A549 (cell line): ENCODE measurements around the gene SMARCA4. TPM values are rescaled to one million over a fixed set of nuclear protein-coding genes. Genes with fewer than 3 reads are reported as not detected.

Experiments used
- ATAC-seq, 2 experiments: fragments of 200-7000 bp in 1 of 2; fragments of >200 bp in 1 of 2; cut with Nextera tagmentation in 1 of 2; cut with Tn5 transposase in 1 of 2; 3 replicates each; pipeline versions ENCODE4 v1.8.0 to v1.9.1; 2018 to 2020; ENCODE audit warnings: mild to moderate bottlenecking in 1 of 2, moderate library complexity in 1 of 2
- CTCF ChIA-PET: fragments of 300-600 bp; sonication (Branson Sonifier 250); formaldehyde crosslinking; extraction: SDS; loops from one replicate; lab custom pipeline; 2021; ENCODE audit warnings: antibody characterized with exemption, inconsistent platforms; lab: Yijun Ruan, JAX
- POLR2A ChIA-PET: fragments of 350-600 bp; formaldehyde crosslinking; extraction: SDS; loops from one replicate; lab custom pipeline; 2021; ENCODE audit warnings: antibody characterized with exemption, inconsistent platforms; lab: Yijun Ruan, JAX
- DNase-seq, 2 experiments: peaks; one replicate each; pipeline versions ENCODE4 v3.0.0 to v3.0.0-alpha.2; 2011 to 2016; ENCODE audit warnings: low read depth in 1 of 2, low spot score in 1 of 2
- FAIRE-seq: peaks from 2 replicates; lab custom pipeline; 2011; peaks lifted over from hg19 to GRCh38; lab: Jason Lieb, UNC
- H3K27ac ChIP-seq, 2 experiments: fragments of >200 bp; sonication (Bioruptor Twin); formaldehyde crosslinking; 3 replicates each; pipeline ENCODE4 v1.5.1; 2016 to 2017
- H3K4me1 ChIP-seq: fragments of >200 bp; sonication (Bioruptor Twin); formaldehyde crosslinking; 3 replicates; pipeline ENCODE4 v1.6.1; 2016
- H3K4me2 ChIP-seq: fragments of >200 bp; sonication (Bioruptor Twin); formaldehyde crosslinking; 3 replicates; pipeline ENCODE4 v1.6.1; 2016
- H3K4me3 ChIP-seq: fragments of >200 bp; sonication (Bioruptor Twin); formaldehyde crosslinking; 3 replicates; pipeline ENCODE4 v1.5.1; 2016
- H3K9me3 ChIP-seq: fragments of >200 bp; sonication (Bioruptor Twin); formaldehyde crosslinking; 3 replicates; pipeline ENCODE4 v1.6.1; 2016
- BHLHE40 ChIP-seq: IDR thresholded peaks from 2 replicates; pipeline ENCODE4 v1.6.1; 2012; ENCODE audit warnings: low read depth, low read length, inconsistent platforms
- CEBPB ChIP-seq, 2 experiments: fragments of >200 bp in 1 of 2; sonication (Bioruptor Twin) in 1 of 2; formaldehyde crosslinking in 1 of 2; IDR thresholded peaks; 2 replicates each; pipeline ENCODE4 v1.6.1; 2012 to 2016
- E2F6 ChIP-seq: IDR thresholded peaks from 2 replicates; pipeline ENCODE4 v1.6.1; 2012; ENCODE audit warnings: low read depth, borderline replicate concordance
- EHMT2 ChIP-seq: fragments of 200-600 bp; sonication (generic); IDR thresholded peaks from 2 replicates; pipeline ENCODE4 v1.6.1; 2016; ENCODE audit warnings: antibody characterized with exemption, low read depth, mild to moderate bottlenecking, moderate library complexity
- ELK1 ChIP-seq: fragments of 150-350 bp; IDR thresholded peaks from 2 replicates; pipeline ENCODE4 v1.6.1; 2014; ENCODE audit warnings: low read depth, mild to moderate bottlenecking, low read length
- EP300 ChIP-seq, 2 experiments: fragments of >200 bp; sonication (Bioruptor Twin); formaldehyde crosslinking; IDR thresholded peaks; 2 replicates in 1 of 2; 3 replicates in 1 of 2; pipeline ENCODE4 v1.6.1; 2016 to 2017
- FOXS1 ChIP-seq: fragments of 250-450 bp; sonication (Bioruptor Pico); IDR thresholded peaks from 2 replicates; pipeline ENCODE4 v1.5.0; 2020; ENCODE audit warnings: mild to moderate bottlenecking, moderate library complexity
- GATA3 ChIP-seq: IDR thresholded peaks from 2 replicates; pipeline ENCODE4 v1.6.1; 2012; ENCODE audit warnings: borderline replicate concordance
- HDAC2 ChIP-seq: fragments of 200-600 bp; sonication (generic); IDR thresholded peaks from 2 replicates; pipeline ENCODE4 v1.6.1; 2016
- HES2 ChIP-seq: fragments of >200 bp; sonication (Bioruptor Twin); formaldehyde crosslinking; IDR thresholded peaks from 2 replicates; pipeline ENCODE4 v1.6.1; 2016
- HEYL ChIP-seq: fragments of 250-450 bp; sonication (Bioruptor Pico); IDR thresholded peaks from 2 replicates; pipeline ENCODE4 v1.8.0; 2021; ENCODE audit warnings: mild to moderate bottlenecking, moderate library complexity
- HOXA7 ChIP-seq: fragments of 250-450 bp; sonication (Bioruptor Pico); IDR thresholded peaks from 2 replicates; pipeline ENCODE4 v1.5.0; 2020; ENCODE audit warnings: mild to moderate bottlenecking, moderate library complexity
- HOXB5 ChIP-seq: fragments of 250-450 bp; sonication (Bioruptor Pico); IDR thresholded peaks from 2 replicates; pipeline ENCODE4 v1.5.0; 2020; ENCODE audit warnings: mild to moderate bottlenecking, moderate library complexity
- JUN ChIP-seq, 2 experiments: fragments of >200 bp; sonication (Bioruptor Twin); formaldehyde crosslinking; IDR thresholded peaks; 2 replicates in 1 of 2; 3 replicates in 1 of 2; pipeline ENCODE4 v1.6.1; 2016 to 2017
- MAFK ChIP-seq: fragments of 450-650 bp; IDR thresholded peaks from 2 replicates; pipeline ENCODE4 v1.6.1; 2014; ENCODE audit not compliant: partially characterized antibody
- MAZ ChIP-seq: fragments of 150-350 bp; IDR thresholded peaks from 2 replicates; pipeline ENCODE4 v1.6.1; 2014; ENCODE audit warnings: antibody characterized with exemption, low read depth, low read length, borderline replicate concordance
- NFE2L2 ChIP-seq: fragments of 150-350 bp; conservative IDR thresholded peaks from 2 replicates; pipeline ENCODE4 v1.6.1; 2014; ENCODE audit warnings: low read length
- POLR2A ChIP-seq: IDR thresholded peaks from 2 replicates; pipeline ENCODE4 v1.6.1; 2012; ENCODE audit warnings: mild to moderate bottlenecking, low read length
- POLR2AphosphoS2 ChIP-seq: conservative IDR thresholded peaks from 2 replicates; pipeline ENCODE4 v1.6.1; 2012; ENCODE audit warnings: low read length, improper control_type of control experiment, inconsistent platforms
- RAD21 ChIP-seq, 2 experiments: fragments of >200 bp in 1 of 2; sonication (Bioruptor Twin) in 1 of 2; formaldehyde crosslinking in 1 of 2; IDR thresholded peaks in 1 of 2; conservative IDR thresholded peaks in 1 of 2; 2 replicates in 1 of 2; 3 replicates in 1 of 2; pipeline ENCODE4 v1.6.1; 2012 to 2018; ENCODE audit warnings: inconsistent platforms in 1 of 2
- RCOR1 ChIP-seq: fragments of 150-350 bp; IDR thresholded peaks from 2 replicates; pipeline ENCODE4 v1.6.1; 2014; ENCODE audit warnings: antibody characterized with exemption, low read length, low read depth
- REST ChIP-seq: fragments of 200-600 bp; sonication (generic); IDR thresholded peaks from 2 replicates; pipeline ENCODE4 v1.6.1; 2016; ENCODE audit warnings: antibody characterized with exemption, mild to moderate bottlenecking, moderate library complexity
- RNF2 ChIP-seq: fragments of 200-600 bp; sonication (generic); IDR thresholded peaks from 2 replicates; pipeline ENCODE4 v1.6.1; 2016; ENCODE audit warnings: low read depth, mild to moderate bottlenecking, antibody characterized with exemption, moderate library complexity, borderline replicate concordance
- SMC3 ChIP-seq: fragments of >200 bp; sonication (Bioruptor Twin); formaldehyde crosslinking; IDR thresholded peaks from 3 replicates; pipeline ENCODE4 v1.6.1; 2018; ENCODE audit warnings: inconsistent platforms
- USF2 ChIP-seq: fragments of 450-650 bp; IDR thresholded peaks from 2 replicates; pipeline ENCODE4 v1.6.1; 2014; ENCODE audit warnings: antibody characterized with exemption
- WGBS: methylation state at CpG from one replicate; pipeline ENCODE4 v1.1.6; 2017; ENCODE audit errors: missing lambda C conversion rate; 5-methylcytosine and 5-hydroxymethylcytosine counted together
- polyA plus RNA-seq, 4 experiments: library from polyadenylated mRNA; depleted of rRNA in 3 of 4; stranded (reverse); fragments of >200 nt; fragmentation: RNase III in 1 of 4; extraction: RNeasy Plus Mini Kit Qiagen cat#74134 plus additional on column Dnase treatment in 1 of 4; gene quantifications; 2 replicates in 3 of 4; 3 replicates in 1 of 4; pipeline ENCODE4 v1.2.3, GENCODE V29; 2011 to 2017

SMARCA4 gene
- polyA plus RNA-seq, 2 of the 4 experiments (the other 2 are of a cell fraction) = 8.1 to 11.9 TPM

- DNase-seq (no peak), FAIRE-seq (no peak)
Measured at GRCh38 chr19:11098861-11099260, 138.0 kb downstream of the SMARCA4 start.

GRCh38 chr19:11100049-11100448, 139.2 kb downstream of the SMARCA4 start:
- H3K4me1 ChIP-seq = peaks cover 14% of the 10 kb centered on the region; the same call in 2 of the 3 replicates
- TF ChIP-seq POLR2A = no peak
- TF ChIP-seq POLR2AphosphoS2 = 0 out of 2 replicates have a peak, but pooled peaks have one; percentile 75
- no peak for FAIRE-seq
- POLR2A ChIA-PET = no interaction called here
- no peak overlapping the region for H3K27ac ChIP-seq
- DNase-seq = no peak
- CTCF ChIA-PET = no interaction called here
- WGBS = 96% methylated on average over 12 of the region's 12 CpGs
- ATAC-seq = no peak
- no peak overlapping the region for H3K4me3 ChIP-seq
- no peaks in the 10 kb centered on the region for H3K9me3 ChIP-seq
- H3K4me2 ChIP-seq = no peak overlapping the region

More at GRCh38 chr19:11098861-11099260, 138.0 kb downstream of the SMARCA4 start:
- POLR2A ChIA-PET = no interaction called here
- Histone ChIP-seq H3K4me2 (no peak overlapping the region), H3K4me1 (peaks cover 23% of the 10 kb centered on the region), H3K4me3 (no peak overlapping the region), H3K9me3 (no peaks in the 10 kb centered on the region), H3K27ac (no peak overlapping the region)
- TF ChIP-seq JUN (IDR thresholded peaks at IDR 0.05) = no peak
- no peak for TF ChIP-seq EP300 (IDR thresholded peaks at IDR 0.05)
- no peak for TF ChIP-seq E2F6
- no peak for TF ChIP-seq RAD21 (conservative IDR thresholded peaks at IDR 0.05 in 1 of 2, IDR thresholded peaks at IDR 0.05 in 1 of 2)
- TF ChIP-seq USF2 = no peak
- TF ChIP-seq HOXB5 (CRISPR knock-in tag) = no peak
- TF ChIP-seq CEBPB (IDR thresholded peaks at IDR 0.05) = no peak
- TF ChIP-seq MAFK = no peak
- no peak for TF ChIP-seq FOXS1 (CRISPR knock-in tag)
- TF ChIP-seq RNF2 = no peak
- no peak for TF ChIP-seq POLR2AphosphoS2
- TF ChIP-seq GATA3 = no peak
- TF ChIP-seq MAZ = no peak
- no peak for TF ChIP-seq HES2
- no peak for TF ChIP-seq REST
- TF ChIP-seq HEYL (CRISPR knock-in tag) = no peak
- no peak for TF ChIP-seq HOXA7 (CRISPR knock-in tag)
- no peak for ATAC-seq
- CTCF ChIA-PET = no interaction called here
- WGBS = 95% methylated on average over 3 of the region's 3 CpGs

- Histone ChIP-seq H3K4me3 (no peak overlapping the region), H3K27ac (no peak overlapping the region), H3K4me2 (no peak overlapping the region), H3K9me3 (no peaks in the 10 kb centered on the region), H3K4me1 (peaks cover 4% of the 10 kb centered on the region; the same call in 1 of the 3 replicates)
- POLR2A ChIA-PET = no interaction called here
- no peak for ATAC-seq
- no peak for DNase-seq
- no peak for TF ChIP-seq POLR2AphosphoS2
- TF ChIP-seq EHMT2 = no peak
- TF ChIP-seq RNF2 = no peak
- TF ChIP-seq BHLHE40 = no peak
- no peak for TF ChIP-seq CEBPB (IDR thresholded peaks at IDR 0.05)
- no peak for TF ChIP-seq HDAC2
- TF ChIP-seq NFE2L2 = no peak
- no peak for TF ChIP-seq E2F6
- no peak for TF ChIP-seq SMC3
- TF ChIP-seq ELK1 = no peak
- TF ChIP-seq RCOR1 = no peak
- no peak for FAIRE-seq
- CTCF ChIA-PET = interaction anchor here (0.6 kb wide), 2 partner anchors 9 to 25 kb away, joined by 3 read pairs; no protein-coding TSS in a partner anchor
- WGBS = 93% methylated on average over 5 of the region's 5 CpGs
Measured at GRCh38 chr19:11101057-11101456, 140.2 kb downstream of the SMARCA4 start.
